GM19023 (cell line): ENCODE results near the gene RBM28.

Experiments used
- ATAC-seq: cut with Tn5 transposase; IDR thresholded peaks from one replicate; pipeline ENCODE4 v1.9.1; 2021; ENCODE audit warnings: mild to moderate bottlenecking, moderate library complexity; ENCODE audit not compliant: unreplicated experiment

RBM28 gene

DNA sequence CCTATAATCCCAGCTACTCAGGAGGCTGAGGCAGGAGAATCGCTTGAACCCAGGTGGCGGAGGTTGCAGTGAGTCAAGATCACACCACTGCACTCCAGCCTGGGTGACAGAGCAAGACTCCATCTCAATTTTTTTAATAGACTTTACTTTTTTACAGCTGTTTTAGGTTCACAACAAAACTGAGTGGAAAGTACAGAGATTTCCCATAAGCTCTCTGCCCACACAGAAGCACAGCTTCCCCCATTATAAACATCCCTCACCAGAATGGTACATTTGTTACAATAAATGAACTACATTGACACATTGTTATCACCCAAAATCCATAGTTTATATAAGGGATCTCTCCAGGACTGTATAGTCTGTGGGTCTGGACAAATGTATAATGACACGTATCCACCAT, 32.4 kb upstream of the RBM28 start:
- ATAC-seq = no peak

DNA sequence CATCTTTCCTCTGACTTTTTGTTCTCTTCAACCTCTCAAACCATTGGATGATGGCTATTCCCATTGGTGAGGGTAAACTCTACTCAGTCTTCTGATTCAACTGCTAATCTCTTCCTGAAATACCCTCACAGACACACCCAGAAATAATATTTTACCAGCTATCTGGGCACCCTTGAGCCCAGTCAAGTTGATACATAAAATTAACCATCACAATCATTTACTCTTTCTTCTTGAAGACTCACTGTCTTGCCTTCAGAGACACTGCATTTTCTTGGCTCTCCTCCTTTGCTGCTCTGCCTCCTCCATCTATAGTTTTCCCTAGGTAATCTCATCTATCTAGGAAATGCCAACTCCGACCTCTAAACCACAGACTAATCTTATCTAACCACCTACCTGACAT, 30.3 kb upstream of the RBM28 start:
- no peak for ATAC-seq

- no peak for ATAC-seq
Measured at GRCh38 chr7:128373606-128374005, 29.9 kb upstream of the RBM28 start.

- no peak for ATAC-seq
Measured at GRCh38 chr7:128370491-128370890, 26.8 kb upstream of the RBM28 start.

GRCh38 chr7:128366986-128367385, 23.3 kb upstream of the RBM28 start:
- no peak for ATAC-seq

- no peak for ATAC-seq
Measured at GRCh38 chr7:128366300-128366699, 22.6 kb upstream of the RBM28 start.

DNA sequence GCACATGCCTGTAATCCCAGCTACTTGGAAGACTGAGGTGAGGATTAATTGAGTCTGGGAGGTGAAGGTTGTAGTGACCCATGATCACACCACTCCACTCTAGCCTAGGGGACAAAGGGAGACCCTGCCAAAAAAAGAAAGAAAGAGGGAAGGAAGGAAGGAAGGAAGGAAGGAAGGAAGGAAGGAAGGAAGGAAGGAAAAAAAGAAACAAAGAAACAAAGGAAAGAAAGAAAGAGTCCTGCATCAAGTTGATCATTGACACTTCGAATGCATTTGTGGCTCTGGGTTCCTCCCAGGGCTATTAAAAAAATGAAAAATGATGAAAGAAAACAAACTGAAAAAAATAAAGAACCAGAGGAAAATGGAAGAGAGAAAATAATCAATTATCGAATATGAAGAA, 21.7 kb upstream of the RBM28 start:
- ATAC-seq = no peak

- no peak for ATAC-seq
Measured at GRCh38 chr7:128364166-128364870, 20.6 kb upstream of the RBM28 start.

GRCh38 chr7:128363261-128363721, 19.6 kb upstream of the RBM28 start:
- ATAC-seq = no peak

DNA sequence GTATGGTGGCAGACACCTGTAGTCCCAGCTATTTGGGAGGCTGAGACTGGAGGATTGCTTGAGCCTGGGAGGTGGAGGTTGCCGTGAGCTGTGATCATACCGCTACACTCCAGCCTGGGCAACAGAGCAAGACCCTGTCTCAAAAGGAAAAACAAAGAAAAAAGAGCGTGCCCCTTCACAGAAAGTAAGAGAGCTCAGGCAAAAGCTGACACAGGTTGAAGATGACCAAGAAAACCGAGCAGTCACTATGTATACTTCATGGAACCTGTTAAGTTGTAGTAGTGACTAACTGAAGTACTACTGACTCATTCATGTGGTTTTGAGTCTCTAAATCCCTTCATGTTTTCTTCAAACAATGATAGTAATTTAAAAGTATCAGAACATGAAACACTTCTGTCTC, 19.0 kb upstream of the RBM28 start:
- no peak for ATAC-seq

DNA sequence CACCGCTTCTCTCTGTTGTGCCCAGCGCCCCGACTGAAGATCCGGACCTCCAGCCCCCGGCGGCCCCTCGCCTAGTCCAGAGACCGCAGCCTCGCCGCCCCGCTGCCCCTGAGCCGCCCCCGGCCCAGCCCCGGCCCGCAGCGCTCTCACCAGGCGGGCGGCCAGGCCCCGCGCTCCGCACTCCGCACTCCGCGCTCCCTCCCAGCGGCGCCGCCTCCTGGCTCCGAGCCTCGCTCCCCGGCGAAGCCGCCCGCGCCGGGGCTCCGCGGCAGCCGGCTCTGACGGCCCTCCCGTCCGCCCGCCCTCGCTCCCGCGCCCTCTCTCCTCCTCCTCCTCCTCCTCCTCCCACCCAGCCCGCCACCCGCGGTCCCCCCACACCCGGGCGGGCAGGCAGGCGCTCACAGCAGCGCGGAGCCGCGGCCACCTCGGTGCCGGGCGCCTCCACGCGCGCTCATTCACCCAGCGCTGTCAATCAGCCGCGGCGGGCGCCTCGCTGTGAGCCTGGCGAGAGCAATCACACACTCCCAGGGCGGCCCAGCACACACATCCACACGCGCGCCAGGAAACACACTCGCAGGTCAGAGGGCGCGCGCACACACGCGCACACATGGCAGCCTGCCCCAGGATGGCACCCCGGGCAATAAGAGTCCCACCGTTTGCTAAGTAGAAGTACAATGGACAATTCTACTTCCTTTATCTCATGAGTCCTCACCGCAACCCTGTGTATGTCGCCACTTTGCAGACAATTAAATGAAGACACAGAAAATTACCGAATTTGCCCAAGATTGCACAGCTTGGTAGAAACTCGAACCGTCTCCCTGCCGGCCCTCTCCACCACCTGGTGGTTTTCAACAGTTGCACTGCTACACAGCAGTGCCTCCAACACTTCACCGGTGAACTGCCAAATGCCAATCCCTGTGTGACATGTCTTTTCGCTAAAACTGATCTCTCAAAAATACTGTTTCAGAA, 18.0 kb upstream of the RBM28 start, which contains the start of gene PRRT4:
Gene PRRT4, minus strand, starts transcription at position 280 of the 969 bp plus-strand sequence.
- ATAC-seq = no peak

DNA sequence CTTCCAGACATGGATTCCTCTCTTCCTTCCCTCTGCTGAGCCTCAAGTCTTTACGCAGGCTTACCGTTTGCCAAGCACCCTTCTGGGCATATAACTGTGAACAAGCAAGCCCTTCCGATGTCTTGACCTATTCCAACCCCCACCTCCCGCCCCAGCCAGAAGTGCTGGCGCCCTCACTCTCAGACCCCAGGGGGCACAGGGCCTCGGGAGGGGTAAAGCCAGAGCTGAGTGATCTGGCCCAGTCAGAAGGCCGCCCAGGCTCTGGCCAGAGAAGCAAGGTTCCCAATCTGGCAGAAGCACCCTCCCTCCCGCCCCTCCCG, 16.6 kb upstream of the RBM28 start:
- no peak for ATAC-seq

DNA sequence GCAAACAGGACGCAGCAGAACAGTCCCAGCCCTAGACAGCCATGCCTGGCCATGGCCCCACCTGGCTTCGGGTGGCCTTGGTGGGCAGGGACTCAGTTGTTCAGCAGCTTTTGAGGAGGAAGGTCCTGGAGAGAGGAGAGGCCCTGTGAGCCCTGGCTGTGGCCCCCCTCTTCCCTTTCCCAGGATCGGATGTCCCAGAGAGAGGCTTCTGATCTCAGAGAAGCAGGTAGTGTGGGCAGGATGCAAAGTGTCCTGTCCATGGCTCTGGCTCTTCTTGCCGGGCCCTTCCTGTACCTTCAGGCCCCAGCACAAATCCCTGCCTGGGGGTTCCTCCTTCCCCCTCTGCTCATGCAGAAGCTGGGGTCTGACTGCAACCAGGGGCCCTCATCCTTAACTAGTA, 16.2 kb upstream of the RBM28 start:
- ATAC-seq = no peak

GRCh38 chr7:128359336-128359735, 15.6 kb upstream of the RBM28 start:
- no peak for ATAC-seq

DNA sequence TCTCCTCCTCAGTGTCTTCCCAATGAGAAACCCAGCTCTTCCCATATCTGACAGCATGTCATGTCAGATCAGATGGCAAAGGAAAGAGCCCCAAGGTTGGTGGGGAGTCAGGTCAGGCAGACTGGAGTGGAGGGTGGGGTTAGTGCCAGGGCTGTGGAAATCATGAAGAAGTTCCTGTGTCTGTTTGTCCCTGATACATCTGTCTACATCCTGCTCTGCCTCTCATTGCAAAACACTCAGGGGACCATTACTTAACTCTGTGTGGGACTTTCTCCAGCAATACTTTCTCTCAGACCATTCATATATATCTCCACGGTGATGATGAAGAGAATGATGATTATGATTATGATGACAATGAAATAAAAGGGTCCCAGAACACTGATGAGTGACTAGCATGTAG, 14.5 kb upstream of the RBM28 start:
- ATAC-seq = no peak

- ATAC-seq = no peak
Measured at GRCh38 chr7:128357217-128357613, 13.5 kb upstream of the RBM28 start.

GRCh38 chr7:128356546-128357216, 13.0 kb upstream of the RBM28 start:
- no peak for ATAC-seq

DNA sequence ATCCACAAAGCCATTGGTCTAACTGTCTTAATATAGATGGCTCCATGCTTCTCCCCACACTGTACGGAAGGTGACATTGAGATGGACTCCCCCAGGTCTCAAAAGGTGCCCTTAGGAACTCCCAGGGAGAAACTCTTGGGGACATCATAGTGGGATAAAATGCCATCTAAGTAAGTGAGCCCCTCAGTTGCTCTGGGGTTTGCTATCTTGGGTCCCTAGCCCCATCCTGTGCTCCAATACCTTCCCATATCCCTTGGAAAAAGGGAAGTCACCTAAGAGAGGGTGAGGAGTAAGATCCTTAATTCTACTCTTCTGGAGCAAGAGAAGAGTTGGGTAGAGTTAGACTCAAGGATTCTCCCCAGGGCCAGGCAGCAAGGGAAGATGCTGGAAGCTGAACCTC, 9.9 kb upstream of the RBM28 start:
- no peak for ATAC-seq

DNA sequence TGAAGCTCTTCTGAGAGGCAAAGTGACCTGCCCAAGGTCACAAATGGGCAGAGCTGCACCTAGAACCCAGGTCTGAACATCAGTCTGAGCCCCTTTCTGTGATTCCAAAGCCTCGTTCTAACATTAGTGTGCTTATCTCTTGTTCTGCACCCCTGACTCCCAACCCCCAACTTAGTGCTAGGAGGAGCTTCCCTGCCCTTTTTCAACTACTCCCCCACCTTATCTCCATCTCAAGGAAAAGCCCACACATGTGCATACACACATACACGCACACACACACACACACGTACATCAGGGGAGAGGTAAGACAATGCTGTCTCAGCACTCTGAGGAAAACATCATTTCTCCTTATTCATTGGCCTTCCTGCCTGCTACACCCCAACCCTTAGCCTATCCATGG, 9.5 kb upstream of the RBM28 start:
- no peak for ATAC-seq

DNA sequence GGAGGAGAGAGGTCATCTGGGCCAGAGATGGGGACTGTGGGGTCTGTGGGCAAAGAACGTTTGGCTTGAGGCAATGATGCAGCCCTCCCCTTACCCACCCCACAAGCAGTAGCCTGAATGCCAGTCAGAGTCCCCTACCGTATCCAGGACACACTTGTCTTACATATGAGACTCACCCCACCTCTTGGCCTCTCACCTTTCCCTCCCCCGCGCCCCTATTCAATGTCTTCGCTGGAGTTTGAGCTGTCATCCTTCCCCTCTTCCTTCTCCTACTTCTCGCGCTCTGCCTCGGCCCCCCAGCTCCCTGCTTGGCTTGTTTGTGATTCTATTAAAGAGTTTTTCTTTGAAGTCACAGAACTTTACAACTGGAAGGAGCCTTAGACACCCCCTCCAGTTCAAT, 8.9 kb upstream of the RBM28 start:
- ATAC-seq = no peak

DNA sequence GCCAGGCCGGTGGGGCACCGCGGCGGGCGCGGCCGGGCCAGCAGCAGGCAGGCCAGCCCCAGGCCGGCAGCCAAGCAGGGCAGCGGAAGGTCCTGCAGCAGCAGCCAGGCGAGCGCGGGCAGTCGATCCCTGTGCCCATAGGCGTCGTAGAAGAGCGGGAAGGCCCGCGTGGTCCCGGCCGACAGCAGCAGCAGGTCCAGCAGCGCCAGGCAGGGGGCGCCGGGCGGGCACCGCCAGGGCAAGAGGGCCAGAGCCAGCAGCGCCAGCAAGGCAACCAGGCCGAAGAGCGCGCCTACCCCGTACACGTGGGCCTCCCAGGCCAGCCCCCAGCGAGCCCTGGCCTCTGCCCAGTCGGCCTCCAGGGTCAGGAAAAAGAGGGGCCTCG, 8.4 kb upstream of the RBM28 start:
- ATAC-seq = no peak
